Gastroesophageal sphincter (tissue), 3 donors: ENCODE results near the gene TMC7.
"Not testable (repeated sequence)": the region's sequence is repeated elsewhere in the genome, so short reads cannot be mapped to it uniquely, and the experiment has no call there.

ENCODE experiments used
- CTCF ChIP-seq, 4 experiments: fragments of 200-600 bp in 2 of 4; fragments of 450-650 bp in 2 of 4; sonication (generic) in 1 of 4; IDR thresholded peaks; one replicate each; pipeline ENCODE4 v1.5.1; 2017 to 2019; ENCODE audit warnings: antibody characterized with exemption in 4 of 4, mild to moderate bottlenecking in 2 of 4, moderate library complexity in 2 of 4
- POLR2A ChIP-seq, 2 donors: fragments of 450-650 bp; IDR thresholded peaks; one replicate each; pipeline ENCODE4 v1.6.1; 2017; ENCODE audit warnings: antibody characterized with exemption in 2 of 2, mild to moderate bottlenecking in 2 of 2, moderate library complexity in 1 of 2
- POLR2AphosphoS5 ChIP-seq: sonication (generic); formaldehyde crosslinking; IDR thresholded peaks from one replicate; pipeline ENCODE4 v1.6.1; 2017; ENCODE audit warnings: antibody characterized with exemption

- not testable (repeated sequence) for TF ChIP-seq CTCF (IDR thresholded peaks at IDR 0.05); POLR2A (IDR thresholded peaks at IDR 0.05); POLR2AphosphoS5
Observed at GRCh38 chr16:18996536-18996935, 12.8 kb downstream of the TMC7 start.
